Activated T-helper 1 cell treated with Interleukin-2 at 50 U/mL for 16 hours (primary cell): ENCODE results near the gene SLC27A1.

Experiments used
- DNase-seq: peaks from one replicate; pipeline ENCODE4 v3.0.0-alpha.2; 2020; ENCODE audit warnings: low read depth

SLC27A1 gene

DNA sequence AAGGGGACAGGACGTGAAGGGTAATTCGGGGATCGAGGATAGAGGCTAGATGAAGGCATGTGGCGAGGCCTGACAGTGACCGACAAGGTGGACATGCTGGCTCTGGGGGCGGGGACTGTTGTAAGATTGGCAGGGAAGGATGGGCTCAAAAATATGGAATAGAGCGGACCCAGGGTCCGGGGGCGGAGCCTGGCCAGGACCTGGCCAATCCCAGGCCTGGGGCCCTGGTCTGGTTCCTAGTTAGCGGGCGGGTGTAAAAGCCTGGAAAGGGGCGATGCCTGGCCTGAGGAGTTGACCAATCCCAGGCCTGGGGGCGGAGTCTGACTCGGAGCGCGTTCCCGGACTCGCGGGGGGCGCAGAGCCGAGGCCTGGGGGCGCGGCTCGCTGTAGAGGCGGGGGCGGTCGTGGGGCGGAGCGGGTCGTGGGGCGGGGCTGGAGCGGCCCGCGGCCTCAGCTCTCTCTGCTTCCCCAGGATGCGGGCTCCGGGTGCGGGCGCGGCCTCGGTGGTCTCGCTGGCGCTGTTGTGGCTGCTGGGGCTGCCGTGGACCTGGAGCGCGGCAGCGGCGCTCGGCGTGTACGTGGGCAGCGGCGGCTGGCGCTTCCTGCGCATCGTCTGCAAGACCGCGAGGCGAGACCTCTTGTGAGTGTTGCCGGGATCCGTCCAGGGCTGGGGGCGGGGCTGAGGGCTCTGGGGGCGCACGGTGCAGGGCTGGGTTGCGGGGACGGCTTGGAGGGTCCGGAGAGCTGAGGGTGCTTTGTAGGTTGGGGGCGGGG, at the start of gene SLC27A1:
SLC27A1 (plus strand) TSS at position 457 of the 774 bp plus-strand sequence; CDS start at position 474, 17 bp downstream.
- peak; percentile 80 for DNase-seq

DNA sequence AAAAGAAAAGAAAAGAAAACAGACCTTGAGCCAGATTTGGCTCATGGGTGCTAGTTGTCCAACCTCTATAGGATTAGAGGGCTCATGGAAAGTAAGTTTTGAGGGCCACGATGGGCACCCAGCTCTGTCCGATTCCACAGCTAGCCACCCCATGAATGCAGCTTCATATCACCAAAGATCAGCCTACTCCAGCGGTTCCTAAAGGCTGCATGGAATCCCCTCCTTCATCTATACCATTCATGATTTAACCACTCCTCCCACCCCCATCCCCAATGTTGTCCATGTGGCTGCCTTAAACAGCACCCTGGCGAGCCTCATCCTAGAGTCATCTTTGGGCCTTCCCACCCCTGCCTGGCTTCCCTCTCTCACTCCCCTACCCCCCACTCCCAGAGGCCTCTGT, 48.4 kb upstream of the SLC27A1 start:
- DNase-seq, result no peak

- DNase-seq, result no peak
Observed at GRCh38 chr19:17423429-17424208, 46.7 kb upstream of the SLC27A1 start.

DNA sequence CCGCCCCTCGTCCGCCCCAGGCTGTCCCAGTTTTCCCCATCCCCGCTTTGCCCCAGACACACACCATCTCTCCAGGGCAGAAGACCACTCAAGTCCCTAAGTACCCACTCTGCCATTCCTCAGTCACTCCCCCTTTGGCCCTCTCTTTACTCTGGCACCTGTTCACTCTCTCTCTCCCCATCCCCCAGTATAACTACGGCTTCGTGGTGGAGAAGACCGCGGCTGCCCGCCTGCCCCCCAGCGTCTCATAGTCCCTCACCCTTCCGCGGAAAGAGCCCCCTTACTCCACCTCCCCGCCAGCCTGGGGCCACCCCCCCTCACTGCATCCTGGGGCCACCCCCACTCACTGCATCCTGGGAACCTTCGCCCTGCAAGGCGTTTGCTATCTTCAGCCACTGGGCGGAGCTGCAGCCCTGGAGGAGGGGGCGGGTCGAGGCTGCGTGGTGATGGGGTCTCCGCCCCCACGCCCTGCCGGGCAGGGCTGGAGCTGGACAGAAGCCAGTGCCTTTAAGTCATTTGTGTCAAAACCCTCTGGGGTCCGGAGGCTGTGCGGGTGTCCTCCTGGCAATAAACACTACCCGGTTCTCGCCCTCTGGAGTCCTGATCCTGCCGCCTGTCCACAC, 45.5 kb upstream of the SLC27A1 start:
- DNase-seq, result no peak

DNA sequence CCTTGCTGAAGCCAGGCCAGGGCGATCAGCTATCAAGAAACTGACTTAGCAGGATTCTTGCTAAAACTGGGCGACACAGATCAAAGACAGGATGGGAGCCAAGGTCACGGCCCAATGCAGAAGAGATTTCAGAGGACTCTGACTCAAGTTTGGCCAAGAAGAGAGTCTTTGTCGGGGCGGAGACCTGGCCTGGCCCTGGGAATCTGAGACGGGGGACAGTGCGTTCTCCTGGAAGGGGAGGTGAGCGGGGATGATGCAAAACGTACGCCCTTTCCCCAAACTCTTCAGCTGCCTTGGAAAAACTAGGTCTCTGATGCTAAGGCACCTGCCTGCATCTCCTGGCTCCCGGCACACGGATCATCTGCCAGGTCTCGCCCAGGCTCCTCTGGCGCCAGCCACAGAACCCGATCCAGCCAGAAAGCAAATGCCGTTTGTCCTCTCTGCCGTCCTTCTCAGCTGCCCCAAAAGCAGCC, 40.6 kb upstream of the SLC27A1 start:
- no peak for DNase-seq

DNA sequence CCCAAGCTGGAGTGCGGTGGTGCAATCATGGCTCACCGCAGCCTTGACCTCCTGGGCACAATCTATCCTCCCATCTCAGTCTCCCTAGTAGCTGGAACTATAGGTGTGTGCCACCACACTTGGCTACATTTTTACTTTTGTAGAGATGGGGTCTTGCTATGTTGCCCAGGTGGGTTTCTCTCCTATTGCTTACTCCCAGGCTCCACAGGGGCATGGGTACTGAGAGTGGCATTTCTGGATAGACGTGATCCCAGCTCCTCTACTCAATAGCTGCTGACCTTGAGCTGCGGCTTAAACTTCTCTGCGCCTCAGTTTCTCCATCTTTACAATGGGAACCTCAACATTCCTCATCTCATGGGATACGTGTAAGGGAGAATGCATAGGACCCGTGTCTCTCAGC, 38.9 kb upstream of the SLC27A1 start:
- no peak for DNase-seq

DNA sequence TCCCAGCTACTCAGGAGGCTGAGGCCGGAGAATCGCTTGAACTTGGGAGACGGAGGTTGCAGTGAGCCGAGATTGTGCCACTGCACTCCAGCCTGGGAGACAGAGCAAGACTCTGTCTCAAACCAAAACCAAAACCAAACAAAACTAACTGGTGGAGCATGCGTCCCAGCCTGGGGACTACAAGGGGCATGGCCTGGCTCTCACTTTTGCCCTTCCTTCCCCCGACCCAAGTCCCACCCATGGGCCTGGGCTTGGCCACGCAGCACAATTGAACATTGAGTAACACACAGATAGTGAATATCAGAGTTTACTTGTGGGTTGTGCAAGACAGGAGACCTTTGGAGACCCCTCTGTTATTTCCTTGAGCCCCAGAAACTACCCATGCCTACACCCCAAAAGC, 35.1 kb upstream of the SLC27A1 start:
- no peak for DNase-seq

DNA sequence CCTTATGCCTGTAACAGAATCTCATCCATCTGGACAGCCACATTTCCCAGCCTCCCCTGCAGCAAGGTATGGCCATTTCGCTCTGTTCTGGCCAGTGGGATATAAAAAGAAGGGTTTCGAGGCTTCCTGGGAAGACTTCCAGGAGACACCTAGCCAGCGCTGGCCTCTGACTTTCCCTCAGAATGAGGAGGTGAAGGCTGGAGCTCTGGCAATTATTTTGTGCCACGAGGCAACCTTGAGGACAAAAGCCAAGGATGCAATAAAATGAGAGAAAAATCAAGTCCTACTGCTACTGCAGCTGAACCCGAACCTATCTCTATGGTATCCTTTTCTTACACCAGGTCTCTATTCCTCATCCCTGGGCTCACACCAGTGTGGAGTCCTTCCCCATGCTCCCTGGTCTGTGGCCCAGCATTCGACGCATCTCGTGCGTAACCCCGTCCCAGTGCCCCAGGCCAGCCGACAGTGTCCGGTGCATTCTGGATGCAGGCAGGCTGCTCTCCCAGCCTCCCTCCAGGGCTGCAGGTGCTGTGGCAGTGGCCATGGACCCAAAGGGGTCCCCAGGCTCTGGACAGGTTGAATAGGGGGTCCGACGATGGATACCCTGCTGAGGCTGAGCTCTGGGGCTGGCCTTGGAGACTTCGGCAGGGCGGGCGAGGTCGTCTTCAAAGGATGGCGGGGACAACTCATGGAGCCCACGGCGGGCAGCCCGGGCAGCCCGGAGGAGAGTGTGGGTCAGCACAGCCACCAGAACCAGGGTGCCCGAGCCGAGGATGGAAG, 34.0 kb upstream of the SLC27A1 start:
- no peak for DNase-seq

GRCh38 chr19:17436874-17437267, 33.5 kb upstream of the SLC27A1 start:
- DNase-seq, result no peak

DNA sequence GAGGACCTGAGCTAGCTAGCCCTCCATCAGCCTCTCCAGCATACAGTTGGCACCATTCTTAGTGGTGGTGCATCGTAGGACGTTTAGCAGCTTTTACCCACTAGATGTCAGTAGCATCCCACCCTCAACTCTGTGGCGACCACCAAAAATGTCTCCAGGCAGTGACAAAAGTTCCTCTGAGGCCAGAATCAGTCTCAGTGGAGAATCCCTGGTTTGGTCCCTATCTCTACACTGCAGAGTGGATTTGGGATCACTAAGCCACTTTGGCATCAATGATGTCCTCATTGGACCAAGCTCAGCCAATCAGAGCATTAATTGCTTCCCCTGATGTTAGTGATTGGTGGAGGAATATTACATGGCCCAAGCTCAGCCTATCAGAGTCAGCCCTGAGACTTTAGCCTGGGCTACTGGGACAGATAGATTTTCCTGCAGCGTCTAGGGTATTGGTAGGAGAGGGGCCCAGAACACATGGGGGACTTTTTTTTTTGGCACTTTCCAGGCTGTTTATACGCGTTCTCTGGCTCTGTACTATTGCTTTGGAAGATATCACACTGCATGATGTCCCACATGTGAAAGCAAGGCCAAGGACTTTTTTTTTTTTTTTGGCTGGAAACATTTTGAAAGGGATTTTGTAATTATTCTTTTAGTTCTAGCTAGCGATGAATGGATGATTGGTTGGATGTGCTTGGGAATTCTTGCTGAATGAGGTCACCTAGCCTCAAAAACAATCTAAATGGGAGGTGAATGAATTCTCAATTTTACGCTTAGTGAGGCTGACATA, 28.9 kb upstream of the SLC27A1 start:
- no peak for DNase-seq

- no peak for DNase-seq
Observed at GRCh38 chr19:17445526-17446165, 24.7 kb upstream of the SLC27A1 start.

GRCh38 chr19:17447704-17448130, 22.6 kb upstream of the SLC27A1 start:
- no peak for DNase-seq

GRCh38 chr19:17448131-17448967, 22.0 kb upstream of the SLC27A1 start, which contains the start of gene TMEM221:
Gene TMEM221 (minus strand): TSS chr19:17448668. CDS start chr19:17448462, 206 bp downstream.
- DNase-seq, result peak; percentile 41

DNA sequence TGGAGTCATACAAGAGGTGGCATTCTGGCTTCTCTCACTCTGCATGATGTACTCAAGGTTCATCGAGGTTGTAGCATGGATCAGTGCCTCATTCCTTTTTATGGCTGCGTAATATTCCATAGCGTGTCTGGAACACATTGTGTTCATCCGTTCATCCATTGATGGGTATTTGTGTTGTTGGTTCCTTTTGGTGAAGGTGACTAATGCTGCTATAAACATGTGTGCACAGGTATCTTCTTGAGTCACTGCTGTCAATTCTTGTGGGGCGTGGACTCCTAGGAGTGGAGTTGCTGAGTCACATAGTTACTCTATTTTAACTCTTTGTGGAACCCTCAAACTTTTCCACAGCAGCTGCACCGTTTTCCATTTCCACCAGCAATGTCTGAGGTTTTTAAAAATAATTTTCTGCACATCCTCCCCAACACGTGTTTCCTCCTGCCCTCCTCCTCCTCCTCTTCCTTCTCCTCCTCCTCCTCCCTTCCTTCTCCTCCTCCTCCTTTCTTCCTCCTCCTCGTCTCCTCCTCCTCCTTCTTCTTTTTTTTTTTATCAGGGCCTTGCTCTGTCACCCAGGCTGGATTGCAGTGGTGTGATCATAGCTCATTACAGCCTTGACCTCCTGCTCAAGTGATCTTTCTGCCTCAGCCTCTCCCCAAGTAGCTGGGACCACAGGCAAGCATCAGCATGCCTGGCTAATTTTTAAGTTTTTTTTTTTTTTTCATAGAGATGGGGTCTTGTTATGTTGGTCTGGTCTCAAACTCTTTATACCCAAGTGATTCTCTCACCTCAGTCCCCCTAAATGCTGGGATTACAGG, 19.9 kb upstream of the SLC27A1 start:
- no peak for DNase-seq

DNA sequence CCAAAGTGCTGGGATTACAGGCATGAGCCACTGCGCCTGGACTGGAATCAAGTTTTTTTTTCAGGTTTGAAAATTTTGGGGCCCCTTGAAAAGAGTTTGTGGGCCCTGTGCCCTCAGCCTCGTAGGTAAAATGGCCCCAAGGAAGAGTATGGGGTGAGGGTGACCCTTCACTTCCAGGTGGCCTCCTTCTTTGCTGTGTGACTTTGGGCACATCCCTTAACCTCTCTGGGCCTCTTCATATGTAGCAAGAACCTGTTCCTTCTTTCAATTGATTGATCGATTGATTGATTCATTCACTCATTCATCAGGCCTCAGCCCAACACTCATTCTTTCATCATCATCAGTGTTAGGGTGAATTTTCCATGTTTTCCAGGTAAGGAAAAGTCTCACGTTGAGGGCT, 18.5 kb upstream of the SLC27A1 start:
- no peak for DNase-seq

DNA sequence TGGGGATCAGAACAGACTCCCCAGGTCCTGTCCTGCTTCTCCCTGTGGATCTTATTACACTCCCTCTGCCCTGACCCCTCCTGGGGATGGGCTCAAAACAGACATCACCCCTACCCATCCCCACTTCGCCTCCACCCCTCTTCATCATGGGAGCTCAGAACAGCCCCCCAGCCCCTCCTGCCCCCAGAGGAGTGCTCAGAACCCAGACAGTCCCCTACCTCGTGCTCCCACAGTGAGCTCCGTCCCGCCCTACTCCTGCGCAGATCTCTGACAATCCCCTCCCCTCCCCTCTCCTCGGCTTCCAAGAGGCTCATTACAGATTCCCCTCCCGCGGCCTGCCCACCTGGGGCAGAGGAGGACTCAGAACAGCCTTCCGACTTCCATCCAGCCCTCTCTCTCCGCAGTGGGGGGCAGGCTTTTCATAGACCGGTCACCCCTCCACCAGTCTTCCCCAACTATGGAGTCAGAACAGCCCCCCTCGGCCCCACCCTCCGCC, 15.7 kb upstream of the SLC27A1 start:
- DNase-seq, result no peak

GRCh38 chr19:17455308-17456123, 14.8 kb upstream of the SLC27A1 start:
- DNase-seq, result no peak

DNA sequence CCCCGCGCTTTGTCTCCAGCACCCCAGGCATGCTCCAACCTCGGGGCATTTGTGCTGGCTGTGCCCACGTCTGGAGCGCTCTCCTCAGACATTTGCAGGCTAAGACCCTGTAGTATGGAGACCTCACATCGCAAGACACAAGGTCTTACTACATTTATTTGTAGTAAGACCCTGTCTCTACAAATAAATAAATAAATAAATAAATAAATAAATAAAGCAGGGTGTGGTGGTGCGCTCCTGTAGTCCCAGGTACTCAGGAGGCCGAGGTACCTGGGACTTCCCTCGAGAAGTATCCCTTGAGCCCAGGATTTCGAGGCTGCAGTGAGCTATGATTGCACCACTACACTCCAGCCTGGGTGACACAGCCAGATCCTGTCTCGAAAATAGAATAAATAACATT, 14.2 kb upstream of the SLC27A1 start:
- DNase-seq, result no peak
